A549 (cell line): ENCODE measurements around the gene RAP2A.

Experiments
- CEBPB ChIP-seq, 2 experiments: fragments of >200 bp in 1 of 2; sonication (Bioruptor Twin) in 1 of 2; formaldehyde crosslinking in 1 of 2; IDR thresholded peaks; 2 replicates each; pipeline ENCODE4 v1.6.1; 2012 to 2016
- CHD4 ChIP-seq: fragments of 200-600 bp; sonication (generic); IDR thresholded peaks from 2 replicates; pipeline ENCODE4 v1.6.1; 2016; ENCODE audit warnings: antibody characterized with exemption, mild to moderate bottlenecking, borderline replicate concordance
- EP300 ChIP-seq, 2 experiments: fragments of >200 bp; sonication (Bioruptor Twin); formaldehyde crosslinking; IDR thresholded peaks; 2 replicates in 1 of 2; 3 replicates in 1 of 2; pipeline ENCODE4 v1.6.1; 2016 to 2017
- HOXA7 ChIP-seq: fragments of 250-450 bp; sonication (Bioruptor Pico); IDR thresholded peaks from 2 replicates; pipeline ENCODE4 v1.5.0; 2020; ENCODE audit warnings: mild to moderate bottlenecking, moderate library complexity
- HOXB13 ChIP-seq: fragments of 250-450 bp; sonication (Bioruptor Pico); IDR thresholded peaks from 2 replicates; pipeline ENCODE4 v1.5.0; 2020; ENCODE audit warnings: low read depth, mild to moderate bottlenecking, moderate library complexity
- JUN ChIP-seq, 2 experiments: fragments of >200 bp; sonication (Bioruptor Twin); formaldehyde crosslinking; IDR thresholded peaks; 2 replicates in 1 of 2; 3 replicates in 1 of 2; pipeline ENCODE4 v1.6.1; 2016 to 2017
- JUNB ChIP-seq: fragments of >200 bp; sonication (Bioruptor Twin); formaldehyde crosslinking; IDR thresholded peaks from 2 replicates; pipeline ENCODE4 v1.6.1; 2016
- NR3C1 ChIP-seq: fragments of >200 bp; sonication (Bioruptor Twin); formaldehyde crosslinking; IDR thresholded peaks from 3 replicates; pipeline ENCODE4 v1.6.1; 2017
- POLR2A ChIP-seq: IDR thresholded peaks from 2 replicates; pipeline ENCODE4 v1.6.1; 2012; ENCODE audit warnings: mild to moderate bottlenecking, low read length
- RFX5 ChIP-seq: fragments of 450-650 bp; IDR thresholded peaks from 2 replicates; pipeline ENCODE4 v1.7.1; 2014; ENCODE audit warnings: antibody characterized with exemption, mild to moderate bottlenecking, moderate library complexity
- TP53 ChIP-seq: fragments of 250-450 bp; sonication (Bioruptor Pico); IDR thresholded peaks from 2 replicates; pipeline ENCODE4 v1.5.0; 2021; ENCODE audit warnings: mild to moderate bottlenecking, moderate library complexity
- ZFP36 ChIP-seq: fragments of 450-650 bp; IDR thresholded peaks from 2 replicates; pipeline ENCODE4 v1.6.1; 2014; ENCODE audit warnings: borderline replicate concordance; ENCODE audit not compliant: partially characterized antibody
- TF ChIP-seq, protein P1 (sequence below): fragments of >200 bp; sonication (Bioruptor Twin); formaldehyde crosslinking; IDR thresholded peaks from 3 replicates; pipeline ENCODE4 v1.5.1; 2016
- TF ChIP-seq, protein P2 (sequence below): fragments of 200-600 bp; sonication (generic); IDR thresholded peaks from 2 replicates; pipeline ENCODE4 v1.6.1; 2016; ENCODE audit warnings: antibody characterized with exemption, mild to moderate bottlenecking, moderate library complexity

DNA sequence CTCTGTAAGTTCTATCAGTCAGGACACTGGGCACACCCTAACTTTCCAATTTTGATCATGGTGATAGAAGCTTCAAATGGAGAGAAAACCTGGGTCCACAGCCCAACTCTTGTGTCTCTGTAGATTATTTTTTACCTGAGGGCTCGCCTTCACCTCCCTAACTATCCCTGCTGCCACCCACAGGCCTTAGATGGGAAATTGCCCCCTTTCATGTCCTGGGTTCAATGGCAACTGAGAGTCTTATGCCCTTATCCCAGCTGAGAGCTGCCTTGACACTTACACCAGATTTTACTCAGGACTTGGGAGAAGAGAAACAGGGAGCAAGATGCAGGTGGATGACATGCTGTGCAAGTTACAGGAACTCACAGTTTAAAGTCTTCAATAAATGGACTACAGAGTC, 81.7 kb downstream of the RAP2A start:
- no peak for TF ChIP-seq NR3C1
- TF ChIP-seq CHD4: no peak
- TF ChIP-seq, protein P1, sequence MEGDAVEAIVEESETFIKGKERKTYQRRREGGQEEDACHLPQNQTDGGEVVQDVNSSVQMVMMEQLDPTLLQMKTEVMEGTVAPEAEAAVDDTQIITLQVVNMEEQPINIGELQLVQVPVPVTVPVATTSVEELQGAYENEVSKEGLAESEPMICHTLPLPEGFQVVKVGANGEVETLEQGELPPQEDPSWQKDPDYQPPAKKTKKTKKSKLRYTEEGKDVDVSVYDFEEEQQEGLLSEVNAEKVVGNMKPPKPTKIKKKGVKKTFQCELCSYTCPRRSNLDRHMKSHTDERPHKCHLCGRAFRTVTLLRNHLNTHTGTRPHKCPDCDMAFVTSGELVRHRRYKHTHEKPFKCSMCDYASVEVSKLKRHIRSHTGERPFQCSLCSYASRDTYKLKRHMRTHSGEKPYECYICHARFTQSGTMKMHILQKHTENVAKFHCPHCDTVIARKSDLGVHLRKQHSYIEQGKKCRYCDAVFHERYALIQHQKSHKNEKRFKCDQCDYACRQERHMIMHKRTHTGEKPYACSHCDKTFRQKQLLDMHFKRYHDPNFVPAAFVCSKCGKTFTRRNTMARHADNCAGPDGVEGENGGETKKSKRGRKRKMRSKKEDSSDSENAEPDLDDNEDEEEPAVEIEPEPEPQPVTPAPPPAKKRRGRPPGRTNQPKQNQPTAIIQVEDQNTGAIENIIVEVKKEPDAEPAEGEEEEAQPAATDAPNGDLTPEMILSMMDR: no peak
- TF ChIP-seq JUN (IDR thresholded peaks at IDR 0.05): no peak
- no peak for TF ChIP-seq RFX5
- no peak for TF ChIP-seq POLR2A
- TF ChIP-seq, protein P2, sequence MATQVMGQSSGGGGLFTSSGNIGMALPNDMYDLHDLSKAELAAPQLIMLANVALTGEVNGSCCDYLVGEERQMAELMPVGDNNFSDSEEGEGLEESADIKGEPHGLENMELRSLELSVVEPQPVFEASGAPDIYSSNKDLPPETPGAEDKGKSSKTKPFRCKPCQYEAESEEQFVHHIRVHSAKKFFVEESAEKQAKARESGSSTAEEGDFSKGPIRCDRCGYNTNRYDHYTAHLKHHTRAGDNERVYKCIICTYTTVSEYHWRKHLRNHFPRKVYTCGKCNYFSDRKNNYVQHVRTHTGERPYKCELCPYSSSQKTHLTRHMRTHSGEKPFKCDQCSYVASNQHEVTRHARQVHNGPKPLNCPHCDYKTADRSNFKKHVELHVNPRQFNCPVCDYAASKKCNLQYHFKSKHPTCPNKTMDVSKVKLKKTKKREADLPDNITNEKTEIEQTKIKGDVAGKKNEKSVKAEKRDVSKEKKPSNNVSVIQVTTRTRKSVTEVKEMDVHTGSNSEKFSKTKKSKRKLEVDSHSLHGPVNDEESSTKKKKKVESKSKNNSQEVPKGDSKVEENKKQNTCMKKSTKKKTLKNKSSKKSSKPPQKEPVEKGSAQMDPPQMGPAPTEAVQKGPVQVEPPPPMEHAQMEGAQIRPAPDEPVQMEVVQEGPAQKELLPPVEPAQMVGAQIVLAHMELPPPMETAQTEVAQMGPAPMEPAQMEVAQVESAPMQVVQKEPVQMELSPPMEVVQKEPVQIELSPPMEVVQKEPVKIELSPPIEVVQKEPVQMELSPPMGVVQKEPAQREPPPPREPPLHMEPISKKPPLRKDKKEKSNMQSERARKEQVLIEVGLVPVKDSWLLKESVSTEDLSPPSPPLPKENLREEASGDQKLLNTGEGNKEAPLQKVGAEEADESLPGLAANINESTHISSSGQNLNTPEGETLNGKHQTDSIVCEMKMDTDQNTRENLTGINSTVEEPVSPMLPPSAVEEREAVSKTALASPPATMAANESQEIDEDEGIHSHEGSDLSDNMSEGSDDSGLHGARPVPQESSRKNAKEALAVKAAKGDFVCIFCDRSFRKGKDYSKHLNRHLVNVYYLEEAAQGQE: no peak
- no peak for TF ChIP-seq EP300 (IDR thresholded peaks at IDR 0.05)
- no peak for TF ChIP-seq JUNB
- TF ChIP-seq ZFP36: no peak
- TF ChIP-seq TP53 (CRISPR knock-in tag): no peak
- no peak for TF ChIP-seq HOXA7 (CRISPR knock-in tag)
- TF ChIP-seq HOXB13 (CRISPR knock-in tag): no peak
- TF ChIP-seq CEBPB (IDR thresholded peaks at IDR 0.05): no peak
